Measurements from ENCODE around the gene AOPEP. TPM values are rescaled to one million over a fixed set of nuclear protein-coding genes. Genes with fewer than 3 reads are reported as not detected.

The AOPEP gene
- total and polyA plus RNA-seq, 2 of the 13 experiments (the other 11 are each of a cell fraction or from before 2014, with no cell fraction given), result 22.2 to 41.6 TPM

GRCh38 chr9:94839398-94839797 lies 112.9 kb downstream of the AOPEP start:
- no peak overlapping the region for H3K27ac ChIP-seq (ENCODE audit: extremely low read length, insufficient read depth, low read length)
- H3K4me2 ChIP-seq (ENCODE audit: low read depth, low read length), result no peak overlapping the region
- H3K4me1 ChIP-seq (ENCODE audit: insufficient read depth, low read length), result peaks cover 46% of the 10 kb centered on the region
- peaks cover 6% of the 10 kb centered on the region; the same call in 1 of the 2 replicates for H3K9me3 ChIP-seq (ENCODE audit: low read length)
- POLR2A ChIA-PET, result no interaction called here
- CTCF ChIA-PET (ENCODE audit: low intra/inter-chr PET ratio, low total read pairs), result no interaction called here
- no peak overlapping the region for H2AFZ ChIP-seq (ENCODE audit: low read length)
- ATAC-seq (no peak), DNase-seq (ENCODE audit: low spot score) (no peak), FAIRE-seq (no peak)
- H3K4me3 ChIP-seq (replicated peaks in 1 of 3; ENCODE audit: insufficient read depth in 1 of 3, low read depth in 2 of 3, low read length in 3 of 3), result no peak overlapping the region
- no peaks in the 10 kb centered on the region for H3K36me3 ChIP-seq (replicated peaks in 1 of 2; ENCODE audit: control insufficient read depth in 1 of 2, insufficient read depth in 2 of 2, low read length in 2 of 2)
- 91% methylated on average over 1 of the region's 1 CpG for WGBS (ENCODE audit: low lambda C conversion rate)
- H3K9ac ChIP-seq (ENCODE audit: insufficient read depth, low read depth, low read length), result no peak overlapping the region
- BruUV-seq (replicated peaks), result no TSS peak
- no peaks in the 10 kb centered on the region for H3K27me3 ChIP-seq (ENCODE audit: control insufficient read depth in 1 of 2, insufficient read depth in 2 of 2, low read length in 2 of 2)
- in situ Hi-C loops (cut with HindIII; ENCODE audit: extremely low pct_ligation_motif_present, low pct_unique_long_range_greater_than_20kb), result no loop called here
- H4K20me1 ChIP-seq (ENCODE audit: insufficient read depth, low read length), result no peaks in the 10 kb centered on the region
- intact Hi-C loops (cut with micrococcal nuclease; ENCODE audit: unreplicated experiment), result no loop called here
- peaks cover 2% of the 10 kb centered on the region for H3K79me2 ChIP-seq (ENCODE audit: insufficient read depth, low read length)
- TF ChIP-seq LBX2 (CRISPR knock-in tag; IDR thresholded peaks at IDR 0.05; ENCODE audit: borderline replicate concordance), result no peak
- TF ChIP-seq THAP8 (CRISPR knock-in tag; IDR thresholded peaks at IDR 0.05; ENCODE audit: borderline replicate concordance), result no peak
- TF ChIP-seq ELK4 (CRISPR knock-in tag; IDR thresholded peaks at IDR 0.05; ENCODE audit: borderline replicate concordance), result no peak
- no peak for TF ChIP-seq RXRB (CRISPR knock-in tag; IDR thresholded peaks at IDR 0.05; ENCODE audit: borderline replicate concordance)
- no peak for TF ChIP-seq XBP1 (CRISPR knock-in tag; IDR thresholded peaks at IDR 0.05)
- no peak for TF ChIP-seq ZNF280B (CRISPR knock-in tag; IDR thresholded peaks at IDR 0.05; ENCODE audit: borderline replicate concordance)
- TF ChIP-seq NFAT5 (CRISPR knock-in tag; IDR thresholded peaks at IDR 0.05), result no peak
- TF ChIP-seq ZNF280D (CRISPR knock-in tag; IDR thresholded peaks at IDR 0.05), result no peak
- no peak for TF ChIP-seq NR2F1 (CRISPR knock-in tag; IDR thresholded peaks at IDR 0.05)
- TF ChIP-seq DBP (CRISPR knock-in tag; IDR thresholded peaks at IDR 0.05; ENCODE audit: not compliant biosample characterization), result no peak
